ENCODE results near the gene AJM1. TPM values are rescaled to one million over a fixed set of nuclear protein-coding genes. Genes with fewer than 3 reads are reported as not detected.
"Not testable (repeated sequence)": the region's sequence is repeated elsewhere in the genome, so short reads cannot be mapped to it uniquely, and the experiment has no call there.

Gene AJM1
- total RNA-seq: 1 to 10 TPM; 5.3 to 5.6 TPM

GRCh38 chr9:136842380-136842948 is at the start of gene AJM1:
TSS of gene AJM1 (plus strand) at chr9:136842478. CDS start at chr9:136844415, 1,937 bp downstream.
- peaks cover 14% of the 10 kb centered on the region for H3K36me3 Mint-ChIP-seq (ENCODE audit: low read depth)
- not testable (repeated sequence) for H3K9me3 Mint-ChIP-seq (ENCODE audit: insufficient read depth); H3K27me3 Mint-ChIP-seq (ENCODE audit: low read depth)
- peak within 1 kb of the TSS; percentile 78 for H3K4me3 Mint-ChIP-seq
- peaks cover 17% of the 10 kb centered on the region for H3K4me1 Mint-ChIP-seq (ENCODE audit: low read depth)
- ChIA-PET POLR2A (interaction anchor here (0.7 to 1.1 kb wide), 2 partner anchors 25 to 30 kb away, joined by 3 to 4 read pairs; no protein-coding TSS in a partner anchor), CTCF (interaction anchor here (0.6 to 4.9 kb wide), 45 partner anchors 9 to 433 kb away, joined by 3 to 37 read pairs (median 4); partner anchors contain the start of genes ABCA2, C8G, CLIC3 and FBXW5)
- peak within 1 kb of the TSS; percentile 52 for H3K27ac Mint-ChIP-seq
- peak; percentile 90 for ATAC-seq
- peak; percentile 87 for DNase-seq

GRCh38 chr9:136793086-136793946 is 49.0 kb upstream of the AJM1 start:
- ChIA-PET CTCF (interaction anchor here (0.8 to 3.2 kb wide), 12 partner anchors 9 to 241 kb away, joined by 3 to 29 read pairs (median 4); partner anchors contain the start of genes AJM1, CLIC3 and RABL6), POLR2A (no interaction called here)
- Mint-ChIP-seq H3K27me3 (ENCODE audit: low read depth) (peaks cover 11% of the 10 kb centered on the region), H3K9me3 (ENCODE audit: insufficient read depth) (no peaks in the 10 kb centered on the region), H3K27ac (peak overlapping the region; percentile 30), H3K36me3 (ENCODE audit: low read depth) (peaks cover 7% of the 10 kb centered on the region), H3K4me1 (ENCODE audit: low read depth) (peaks cover 40% of the 10 kb centered on the region), H3K4me3 (peak overlapping the region; percentile 28)
- ATAC-seq: no peak
- no peak for DNase-seq

DNA sequence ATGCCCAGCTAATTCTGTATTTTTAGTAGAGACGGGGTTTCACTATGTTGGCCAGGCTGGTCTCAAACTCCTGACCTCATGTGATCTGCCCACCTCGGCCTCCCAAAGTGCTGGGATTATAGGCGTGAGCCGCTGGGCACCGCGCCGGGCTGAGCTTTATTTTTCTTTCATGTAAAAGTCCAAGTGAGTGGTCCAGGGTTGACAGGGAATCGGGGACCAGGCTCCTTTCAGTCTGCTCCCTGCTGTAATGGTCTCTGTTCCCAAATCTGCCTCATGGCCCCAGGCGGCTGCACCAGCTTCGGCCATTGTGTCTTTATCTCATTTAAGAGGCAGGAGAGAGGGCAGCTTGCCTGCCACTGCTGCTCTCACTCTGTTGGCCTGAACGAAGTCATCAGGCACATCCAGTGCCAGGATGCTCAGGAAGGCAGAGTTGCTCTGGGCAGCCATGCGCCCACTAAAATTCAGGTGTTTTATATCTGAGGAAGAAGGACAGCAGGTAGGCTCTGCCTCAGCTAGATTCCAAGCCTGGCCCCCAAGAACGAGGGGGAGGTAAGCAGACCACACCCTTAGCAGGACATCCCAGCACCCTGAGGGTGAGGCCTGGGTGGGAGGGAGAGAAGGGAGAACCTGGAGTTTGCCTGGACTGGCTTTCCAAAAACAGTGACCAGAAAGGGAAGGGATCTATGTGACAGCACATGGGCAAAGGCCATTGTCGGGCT is 47.8 kb upstream of the AJM1 start:
- DNase-seq (no peak), ATAC-seq (no peak)
- peaks cover 39% of the 10 kb centered on the region for H3K4me1 Mint-ChIP-seq (ENCODE audit: low read depth)
- POLR2A ChIA-PET: no interaction called here
- no peaks in the 10 kb centered on the region for H3K9me3 Mint-ChIP-seq (ENCODE audit: insufficient read depth)
- no peak overlapping the region for H3K4me3 Mint-ChIP-seq
- H3K36me3 Mint-ChIP-seq (ENCODE audit: low read depth): peaks cover 7% of the 10 kb centered on the region
- CTCF ChIA-PET: interaction anchor here (1.1 to 1.5 kb wide), 3 partner anchors 48 to 240 kb away, joined by 3 to 4 read pairs (median 3); partner anchors contain the start of gene AJM1
- H3K27ac Mint-ChIP-seq: no peak overlapping the region
- H3K27me3 Mint-ChIP-seq (ENCODE audit: low read depth): peaks cover 11% of the 10 kb centered on the region

- peaks cover 7% of the 10 kb centered on the region for H3K36me3 Mint-ChIP-seq (ENCODE audit: low read depth)
- no peak for ATAC-seq
- no peak for DNase-seq
- H3K27me3 Mint-ChIP-seq (ENCODE audit: low read depth): peaks cover 11% of the 10 kb centered on the region
- H3K9me3 Mint-ChIP-seq (ENCODE audit: insufficient read depth): no peaks in the 10 kb centered on the region
- H3K4me1 Mint-ChIP-seq (ENCODE audit: low read depth): peaks cover 36% of the 10 kb centered on the region
- no peak overlapping the region for H3K27ac Mint-ChIP-seq
- ChIA-PET CTCF (no interaction called here), POLR2A (no interaction called here)
- H3K4me3 Mint-ChIP-seq: no peak overlapping the region
Observed at GRCh38 chr9:136795000-136795348, 47.3 kb upstream of the AJM1 start.

- ATAC-seq (no peak), DNase-seq (no peak)
- Mint-ChIP-seq H3K36me3 (ENCODE audit: low read depth) (peaks cover 7% of the 10 kb centered on the region), H3K27ac (no peak within 1 kb of the TSS), H3K9me3 (ENCODE audit: insufficient read depth) (no peaks in the 10 kb centered on the region), H3K27me3 (ENCODE audit: low read depth) (peaks cover 20% of the 10 kb centered on the region), H3K4me1 (ENCODE audit: low read depth) (peaks cover 41% of the 10 kb centered on the region), H3K4me3 (no peak within 1 kb of the TSS)
- POLR2A ChIA-PET: no interaction called here
- CTCF ChIA-PET: interaction anchor here (0.9 kb wide), 1 partner anchor 440 kb away, joined by 3 read pairs; no protein-coding TSS in a partner anchor
Observed at GRCh38 chr9:136796238-136796774, 46.0 kb upstream of the AJM1 start, which contains the start of gene CCDC183. TSS of gene CCDC183 (plus strand) at chr9:136796338. CDS start at chr9:136796398, 60 bp downstream.

DNA sequence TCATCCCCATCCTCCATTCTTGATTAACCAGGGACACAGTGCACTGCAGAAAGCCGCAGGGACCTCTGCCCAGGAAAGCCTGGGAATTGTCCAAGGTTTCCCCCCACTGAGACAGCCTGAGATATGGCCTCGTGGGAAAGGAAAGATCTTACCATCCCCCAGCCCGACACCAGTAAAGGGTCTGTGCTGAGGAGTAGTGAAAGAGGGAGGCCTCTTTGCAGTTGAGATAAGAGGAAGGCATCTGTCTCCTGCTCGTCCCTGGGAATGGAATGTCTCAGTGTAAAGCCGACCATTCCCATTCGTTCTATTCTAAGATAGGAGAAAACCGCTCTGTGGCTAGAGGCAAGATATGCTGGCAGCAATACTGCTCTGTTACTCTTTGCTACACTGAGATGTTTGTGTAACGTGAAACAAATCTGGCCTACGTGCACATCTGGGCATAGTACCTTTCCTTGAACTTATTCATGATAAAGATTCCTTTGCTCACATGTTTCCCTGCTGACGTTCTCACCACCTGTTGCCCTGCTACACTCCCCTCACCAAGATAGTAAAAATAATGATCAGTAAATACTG is 45.4 kb upstream of the AJM1 start:
- H3K36me3 Mint-ChIP-seq (ENCODE audit: low read depth); DNase-seq; H3K9me3 Mint-ChIP-seq (ENCODE audit: insufficient read depth); H3K4me3 Mint-ChIP-seq; POLR2A ChIA-PET; ATAC-seq; H3K27ac Mint-ChIP-seq: not testable (repeated sequence)
- Mint-ChIP-seq H3K4me1 (ENCODE audit: low read depth) (peaks cover 42% of the 10 kb centered on the region), H3K27me3 (ENCODE audit: low read depth) (peaks cover 21% of the 10 kb centered on the region)
- CTCF ChIA-PET: interaction anchor here (0.9 kb wide), 1 partner anchor 440 kb away, joined by 3 read pairs; no protein-coding TSS in a partner anchor

- peaks cover 1% of the 10 kb centered on the region for H3K36me3 Mint-ChIP-seq (ENCODE audit: low read depth)
Observed at GRCh38 chr9:136798708-136799078, 43.6 kb upstream of the AJM1 start.

DNA sequence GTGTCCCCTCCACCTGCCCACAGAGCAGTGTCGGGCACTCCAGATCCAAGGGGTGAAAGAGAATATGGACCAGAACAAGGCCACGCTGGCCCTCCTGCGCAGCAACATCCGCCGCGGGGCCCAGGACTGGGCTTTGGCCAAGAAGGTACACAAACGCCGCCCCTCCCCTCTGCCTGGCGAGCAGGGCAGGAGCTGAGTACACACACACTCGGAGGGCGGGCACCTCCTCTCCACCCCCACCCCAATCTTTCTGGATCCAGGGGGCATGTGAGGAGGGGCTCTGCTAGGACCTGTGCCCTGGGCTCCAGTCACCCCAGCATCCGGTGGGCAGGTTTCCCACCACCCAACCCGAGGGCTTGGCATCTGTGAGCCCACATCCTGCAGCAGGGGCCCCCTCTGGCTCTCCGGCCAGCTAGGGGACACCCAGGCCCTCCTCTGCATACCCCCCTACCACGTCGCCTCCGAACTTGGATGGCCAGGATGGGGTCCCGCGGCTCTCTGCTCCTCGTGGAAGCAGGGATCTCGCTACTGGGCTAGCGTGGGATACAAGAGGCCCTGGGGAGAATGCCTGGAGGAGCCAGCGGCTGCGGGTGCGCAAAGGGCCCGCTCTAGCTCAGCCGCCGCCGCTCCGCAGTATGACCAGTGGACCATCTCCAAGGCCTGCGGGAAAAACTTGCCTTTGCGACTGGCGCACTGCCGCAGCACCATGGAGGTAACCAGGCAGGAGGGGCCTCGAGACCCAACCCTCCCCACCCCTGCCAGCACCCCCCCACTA is 43.0 kb upstream of the AJM1 start:
- peaks cover 1% of the 10 kb centered on the region for H3K36me3 Mint-ChIP-seq (ENCODE audit: low read depth)
- H3K27me3 Mint-ChIP-seq (ENCODE audit: low read depth): peaks cover 26% of the 10 kb centered on the region
- POLR2A ChIA-PET: no interaction called here
- ATAC-seq: no peak
- CTCF ChIA-PET: interaction anchor here (1.5 to 2.2 kb wide), 2 partner anchors 43 to 236 kb away, joined by 4 to 7 read pairs; partner anchors contain the start of gene AJM1
- H3K4me1 Mint-ChIP-seq (ENCODE audit: low read depth): peaks cover 29% of the 10 kb centered on the region
- H3K4me3 Mint-ChIP-seq: peak overlapping the region; percentile 66
- no peaks in the 10 kb centered on the region for H3K9me3 Mint-ChIP-seq (ENCODE audit: insufficient read depth)
- H3K27ac Mint-ChIP-seq: no peak overlapping the region
- DNase-seq: no peak

More at GRCh38 chr9:136798708-136799078, 43.6 kb upstream of the AJM1 start:
- H3K27ac Mint-ChIP-seq: no peak overlapping the region
- DNase-seq (no peak), ATAC-seq (no peak)
- no peak overlapping the region for H3K4me3 Mint-ChIP-seq
- no peaks in the 10 kb centered on the region for H3K9me3 Mint-ChIP-seq (ENCODE audit: insufficient read depth)
- peaks cover 26% of the 10 kb centered on the region for H3K27me3 Mint-ChIP-seq (ENCODE audit: low read depth)
- CTCF ChIA-PET: interaction anchor here (1.5 kb wide), 1 partner anchor 236 kb away, joined by 4 read pairs; no protein-coding TSS in a partner anchor
- H3K4me1 Mint-ChIP-seq (ENCODE audit: low read depth): peaks cover 29% of the 10 kb centered on the region
- POLR2A ChIA-PET: no interaction called here

DNA sequence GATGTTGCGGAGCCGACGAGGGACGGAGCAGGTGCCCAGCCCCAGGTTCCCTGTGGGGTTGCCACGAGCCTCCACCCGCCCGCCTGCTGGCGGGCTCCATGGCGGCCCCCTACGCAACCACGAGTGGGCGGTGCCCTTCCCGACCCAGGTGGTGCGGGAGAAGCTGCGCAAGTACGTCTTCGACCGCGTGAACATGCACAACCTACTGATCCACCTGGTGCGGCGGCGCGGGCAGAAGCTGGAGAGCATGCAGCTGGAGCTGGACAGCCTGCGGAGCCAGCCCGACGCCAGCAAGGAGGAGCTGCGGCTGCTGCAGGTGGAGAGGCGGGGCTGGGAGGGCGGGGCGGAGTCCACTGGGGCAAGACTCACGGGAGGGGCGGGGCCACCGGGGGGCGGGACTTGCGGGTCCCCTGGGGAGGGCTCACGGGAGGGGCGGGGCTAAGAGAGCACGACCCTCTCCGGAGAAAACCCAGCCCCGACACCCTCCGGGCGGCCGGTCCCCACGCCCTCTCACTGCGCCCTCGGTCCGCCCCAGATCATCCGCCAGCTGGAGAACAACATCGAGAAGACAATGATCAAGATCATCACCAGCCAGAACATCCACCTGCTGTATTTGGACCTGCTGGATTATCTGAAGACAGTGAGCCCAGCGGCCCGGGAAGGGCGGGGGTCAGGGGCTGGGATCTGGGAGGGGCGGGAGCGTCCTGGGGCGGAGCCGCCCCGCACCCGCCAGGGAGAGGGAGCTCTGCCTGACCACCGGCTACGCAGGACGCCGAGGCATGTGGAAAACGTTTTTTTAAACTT is 42.2 kb upstream of the AJM1 start:
- ATAC-seq (peak; percentile 82), DNase-seq (peak; percentile 92)
- no peaks in the 10 kb centered on the region for H3K36me3 Mint-ChIP-seq (ENCODE audit: low read depth)
- peaks cover 29% of the 10 kb centered on the region for H3K4me1 Mint-ChIP-seq (ENCODE audit: low read depth)
- ChIA-PET CTCF (interaction anchor here (1.2 to 2.2 kb wide), 3 partner anchors 11 to 82 kb away, joined by 3 to 7 read pairs (median 4); partner anchors contain the start of gene AJM1), POLR2A (interaction anchor here (0.6 to 1.2 kb wide), 2 partner anchors 16 to 200 kb away, joined by 3 read pairs; no protein-coding TSS in a partner anchor)
- H3K4me3 Mint-ChIP-seq: peak overlapping the region; percentile 76
- H3K9me3 Mint-ChIP-seq (ENCODE audit: insufficient read depth): no peaks in the 10 kb centered on the region
- peak overlapping the region; percentile 28 for H3K27ac Mint-ChIP-seq
- H3K27me3 Mint-ChIP-seq (ENCODE audit: low read depth): peaks cover 26% of the 10 kb centered on the region

- H3K4me1 Mint-ChIP-seq (ENCODE audit: low read depth): peaks cover 29% of the 10 kb centered on the region
- ATAC-seq: no peak
- peaks cover 15% of the 10 kb centered on the region for H3K27me3 Mint-ChIP-seq (ENCODE audit: low read depth)
- DNase-seq: no peak
- no peaks in the 10 kb centered on the region for H3K9me3 Mint-ChIP-seq (ENCODE audit: insufficient read depth)
- H3K4me3 Mint-ChIP-seq: no peak overlapping the region
- POLR2A ChIA-PET: interaction anchor here (1.0 kb wide), 1 partner anchor 11 kb away, joined by 5 read pairs; no protein-coding TSS in a partner anchor
- H3K36me3 Mint-ChIP-seq (ENCODE audit: low read depth): peaks cover 3% of the 10 kb centered on the region
- CTCF ChIA-PET: interaction anchor here (1.3 to 1.7 kb wide), 2 partner anchors 10 to 15 kb away, joined by 3 to 9 read pairs; no protein-coding TSS in a partner anchor
- H3K27ac Mint-ChIP-seq: no peak overlapping the region
Observed at GRCh38 chr9:136802321-136802720, 40.0 kb upstream of the AJM1 start.
